Cardiac septum (tissue), 1 donor: ENCODE results near the gene SNRK. TPM values are rescaled to one million over a fixed set of nuclear protein-coding genes. Genes with fewer than 3 reads are reported as not detected.

Source experiments
- DNase-seq: peaks from one replicate; pipeline ENCODE4 v3.0.0-alpha.2; 2020; ENCODE audit warnings: low spot score
- intact Hi-C: fragments of 100-400 bp; cut with DNase I; formaldehyde crosslinking; loops from one replicate; pipeline ENCODE4 v1.14.0; 2022
- long read RNA-seq: library from polyadenylated mRNA; unstranded; transcript quantifications from one replicate; pipeline ENCODE4 v2.0.0, GENCODE V29; 2021
- total RNA-seq: library from RNA; stranded (reverse); fragmentation: NEBNext Ultra II Directional; extraction: Animal tissue kit (Norgen Biotek cat#: 25700); gene quantifications from one replicate; pipeline ENCODE4 v1.2.1, GENCODE V29; 2021
- donor health status: DM: no; HTN: no; CAD: no.

Gene SNRK, protein sequence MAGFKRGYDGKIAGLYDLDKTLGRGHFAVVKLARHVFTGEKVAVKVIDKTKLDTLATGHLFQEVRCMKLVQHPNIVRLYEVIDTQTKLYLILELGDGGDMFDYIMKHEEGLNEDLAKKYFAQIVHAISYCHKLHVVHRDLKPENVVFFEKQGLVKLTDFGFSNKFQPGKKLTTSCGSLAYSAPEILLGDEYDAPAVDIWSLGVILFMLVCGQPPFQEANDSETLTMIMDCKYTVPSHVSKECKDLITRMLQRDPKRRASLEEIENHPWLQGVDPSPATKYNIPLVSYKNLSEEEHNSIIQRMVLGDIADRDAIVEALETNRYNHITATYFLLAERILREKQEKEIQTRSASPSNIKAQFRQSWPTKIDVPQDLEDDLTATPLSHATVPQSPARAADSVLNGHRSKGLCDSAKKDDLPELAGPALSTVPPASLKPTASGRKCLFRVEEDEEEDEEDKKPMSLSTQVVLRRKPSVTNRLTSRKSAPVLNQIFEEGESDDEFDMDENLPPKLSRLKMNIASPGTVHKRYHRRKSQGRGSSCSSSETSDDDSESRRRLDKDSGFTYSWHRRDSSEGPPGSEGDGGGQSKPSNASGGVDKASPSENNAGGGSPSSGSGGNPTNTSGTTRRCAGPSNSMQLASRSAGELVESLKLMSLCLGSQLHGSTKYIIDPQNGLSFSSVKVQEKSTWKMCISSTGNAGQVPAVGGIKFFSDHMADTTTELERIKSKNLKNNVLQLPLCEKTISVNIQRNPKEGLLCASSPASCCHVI
- total RNA-seq, result 25.1 TPM
- long read RNA-seq, full-length matches to known transcripts, result 14 of 29 reads
- long read RNA-seq, partial matches to known transcripts, result 4 of 29 reads
- long read RNA-seq, other reads (novel, unspliced or antisense), result 11 of 29 reads

DNA sequence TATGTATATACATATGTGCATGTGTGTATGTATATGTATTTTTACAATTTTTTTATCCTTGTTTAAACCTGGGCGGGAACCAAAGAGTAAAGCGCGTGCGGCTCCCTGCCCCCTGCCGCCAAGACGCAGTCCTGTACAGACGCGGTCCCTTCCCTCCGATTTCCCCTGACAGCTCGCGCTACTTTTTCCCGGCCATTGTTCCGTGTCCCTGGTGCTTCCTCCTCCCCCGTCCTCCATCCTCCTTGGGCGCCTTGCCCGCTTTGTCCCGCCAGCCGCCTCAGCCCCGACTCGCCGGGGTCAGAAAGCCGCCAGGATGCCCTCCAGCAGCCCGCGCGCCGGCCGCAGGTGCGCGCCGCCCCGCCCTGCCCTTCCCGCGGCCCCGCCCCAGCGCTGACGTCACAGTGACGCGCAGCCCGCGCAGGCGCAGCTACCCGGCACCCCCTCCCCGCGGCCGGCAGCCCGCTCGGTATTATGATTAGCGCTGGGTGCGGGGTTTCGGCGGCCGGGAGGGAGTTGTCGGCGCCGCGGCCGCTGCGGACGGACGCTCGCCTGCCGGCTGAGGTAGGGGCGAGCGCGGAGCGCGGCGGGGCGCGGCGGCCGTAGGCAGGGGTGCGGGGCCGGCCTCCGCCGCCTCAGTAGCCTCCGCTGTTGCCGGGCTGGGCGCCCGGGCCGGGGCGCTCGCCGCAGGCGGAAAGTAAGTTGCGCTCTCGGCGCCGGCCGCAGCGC, at the start of gene SNRK:
SNRK (plus strand) TSS at position 426 of the 726 bp plus-strand sequence. CDS start 16,664 bp downstream, outside the sequence.
- intact Hi-C loops, result loop anchor here (1.0 to 10.0 kb wide), 6 partner anchors 31 to 211 kb away; partner anchors contain the start of gene POMGNT2
- peak; percentile 98 for DNase-seq

DNA sequence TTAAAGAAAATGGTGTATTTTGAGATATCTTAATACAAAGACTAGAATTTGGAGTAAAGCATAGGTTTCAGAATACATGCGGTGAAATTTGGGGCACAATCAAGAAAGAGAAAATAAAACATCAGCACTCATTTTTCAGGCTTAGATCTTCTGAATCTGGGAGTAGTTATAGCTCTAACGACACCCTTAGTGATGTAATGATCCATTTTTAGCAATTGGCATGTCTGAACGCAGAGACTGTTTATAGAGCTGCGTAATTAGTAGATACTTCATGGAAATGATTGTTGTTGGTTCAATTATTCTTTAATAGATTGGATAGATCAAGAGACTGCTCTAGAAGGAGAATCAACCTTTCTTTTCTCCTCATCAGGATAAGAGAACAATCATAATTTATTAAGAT, 47.5 kb upstream of the SNRK start:
- DNase-seq, result no peak
- intact Hi-C loops, result no loop called here

DNA sequence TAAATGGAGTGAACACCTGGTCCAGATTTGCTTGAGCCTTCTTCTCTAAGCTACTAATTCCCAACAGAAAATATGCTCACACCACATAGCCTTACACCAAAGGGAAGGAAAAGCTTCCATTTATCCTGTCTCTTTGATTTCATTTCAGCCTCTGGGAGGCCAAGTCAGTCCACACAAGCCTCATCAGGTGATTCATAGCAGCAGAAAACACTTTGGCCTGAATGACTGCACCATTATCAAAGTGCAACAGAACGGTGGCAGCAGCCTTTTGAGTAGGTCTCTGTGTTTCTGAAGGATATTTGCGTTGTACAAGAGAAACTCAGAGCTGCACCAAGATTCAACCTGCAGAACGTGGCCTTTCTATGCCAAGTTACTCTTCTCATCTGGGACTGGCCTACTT, 46.6 kb upstream of the SNRK start:
- DNase-seq, result no peak
- intact Hi-C loops, result no loop called here

DNA sequence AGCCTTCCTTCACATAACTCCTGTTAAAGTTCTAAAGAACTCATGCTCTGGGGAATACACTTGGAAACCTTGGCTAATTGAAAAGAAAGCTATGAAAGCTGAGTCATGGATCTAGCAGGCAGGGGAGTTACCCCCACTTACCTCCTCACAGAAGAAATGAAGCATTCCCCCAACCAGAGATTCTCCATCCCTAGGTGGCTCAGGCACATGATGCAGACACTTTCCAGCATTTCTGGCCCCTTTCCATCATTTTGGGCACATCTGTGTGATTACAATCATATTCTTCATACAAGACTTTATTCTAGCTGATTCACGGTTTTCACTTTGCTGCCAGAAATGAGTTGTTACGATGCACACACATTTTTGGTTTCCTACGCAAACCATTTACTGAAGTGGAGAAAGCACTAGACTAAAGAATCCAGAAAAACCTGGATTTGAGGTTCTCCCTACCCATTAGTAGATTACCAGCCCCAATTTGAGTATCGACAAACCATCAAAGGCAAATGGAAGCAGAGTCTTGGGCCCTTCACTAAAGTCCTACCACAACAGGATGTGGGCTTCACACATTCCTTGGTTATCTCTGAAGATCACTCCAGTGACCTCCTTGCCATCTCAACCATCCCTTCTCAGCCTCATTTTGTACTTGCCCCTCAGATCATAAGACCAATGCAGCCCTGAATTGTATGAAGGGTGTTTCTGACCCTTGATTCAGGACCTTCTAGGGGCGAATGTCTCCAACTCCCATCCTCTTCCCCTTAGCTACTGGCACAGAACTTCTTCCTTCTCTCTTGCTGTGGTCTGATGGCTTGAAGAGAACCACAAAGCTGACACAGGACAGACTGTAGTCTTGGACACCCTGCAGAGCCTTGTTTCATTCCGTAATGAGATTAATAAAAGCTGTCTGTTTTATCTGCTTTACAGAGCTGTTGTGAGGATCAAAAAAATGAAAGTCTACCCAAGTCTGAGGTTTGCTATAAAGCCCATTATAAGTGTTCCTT, 42.5 kb upstream of the SNRK start:
- intact Hi-C loops, result no loop called here
- no peak for DNase-seq

DNA sequence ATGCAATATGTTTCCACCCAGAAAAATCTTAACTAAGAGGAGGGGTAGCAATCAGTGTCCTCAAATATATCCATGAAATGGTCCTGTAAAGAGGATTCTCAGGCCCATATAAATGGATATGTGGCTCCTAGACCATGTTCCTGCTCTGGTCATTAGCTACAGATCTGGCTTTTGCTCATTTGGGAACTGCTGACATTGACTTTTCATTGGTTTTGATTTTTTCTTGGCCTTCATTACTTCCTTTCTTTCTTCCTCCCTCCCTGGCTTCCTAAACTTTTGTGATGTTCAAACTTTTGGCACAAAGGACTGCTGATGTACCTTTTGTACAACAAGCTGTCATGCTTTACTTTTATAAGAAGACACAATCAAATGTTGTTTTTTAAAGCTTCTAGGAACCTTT, 41.6 kb upstream of the SNRK start:
- intact Hi-C loops, result loop anchor here (5.0 kb wide), 1 partner anchor 148 kb away; no protein-coding TSS in a partner anchor
- no peak for DNase-seq

DNA sequence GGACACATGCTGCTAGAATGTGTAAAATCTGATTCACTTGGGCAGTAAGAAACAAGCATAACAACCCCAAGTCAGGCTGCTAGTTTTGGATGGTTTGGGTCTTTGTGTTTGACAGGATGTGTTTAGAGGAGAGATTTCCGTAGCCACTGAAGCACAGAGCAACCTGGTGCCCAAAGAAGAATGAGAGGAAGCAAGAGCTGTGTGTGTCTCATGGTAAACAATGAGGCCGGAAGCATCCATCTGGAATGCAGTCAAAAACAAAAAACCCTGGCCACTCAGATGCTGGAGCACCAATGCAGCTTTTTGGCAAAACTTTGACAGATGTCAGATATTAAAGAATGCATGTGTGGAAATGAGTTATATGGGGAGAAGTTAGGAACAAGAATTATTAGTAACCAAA, 39.4 kb upstream of the SNRK start:
- no peak for DNase-seq
- intact Hi-C loops, result loop anchor here (2.0 to 5.0 kb wide), 2 partner anchors 38 to 145 kb away; no protein-coding TSS in a partner anchor

DNA sequence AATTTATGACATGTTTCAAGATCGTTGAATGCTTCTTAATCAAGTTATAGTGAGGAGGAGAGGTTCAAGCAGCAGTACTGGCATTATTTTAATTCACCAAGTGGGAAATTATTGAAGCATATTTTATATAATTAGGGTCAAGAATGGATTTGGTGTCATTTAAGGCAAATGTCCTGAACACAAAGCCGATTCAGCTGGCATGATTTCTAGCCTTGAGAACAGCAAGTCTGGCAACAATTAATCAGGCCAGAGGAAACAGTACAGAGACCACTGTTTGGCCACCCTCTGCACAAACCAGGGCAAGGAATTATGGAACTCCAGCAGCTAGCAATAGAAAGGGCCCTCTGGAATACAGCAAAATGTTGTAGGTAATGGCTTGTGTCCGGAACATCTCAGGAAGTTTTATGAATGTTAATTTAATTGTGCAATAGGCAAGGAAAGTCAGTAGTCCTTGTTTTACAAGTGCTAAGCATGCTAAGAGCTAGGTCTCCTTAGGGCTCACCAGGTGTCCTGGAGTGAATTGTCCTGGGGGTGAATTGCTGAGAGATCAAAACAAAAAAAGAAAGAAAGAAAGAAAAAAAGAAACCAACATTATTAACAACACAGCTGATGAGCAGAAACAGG, 38.7 kb upstream of the SNRK start:
- intact Hi-C loops, result loop anchor here (2.0 to 5.0 kb wide), 2 partner anchors 37 to 145 kb away; no protein-coding TSS in a partner anchor
- DNase-seq, result no peak

DNA sequence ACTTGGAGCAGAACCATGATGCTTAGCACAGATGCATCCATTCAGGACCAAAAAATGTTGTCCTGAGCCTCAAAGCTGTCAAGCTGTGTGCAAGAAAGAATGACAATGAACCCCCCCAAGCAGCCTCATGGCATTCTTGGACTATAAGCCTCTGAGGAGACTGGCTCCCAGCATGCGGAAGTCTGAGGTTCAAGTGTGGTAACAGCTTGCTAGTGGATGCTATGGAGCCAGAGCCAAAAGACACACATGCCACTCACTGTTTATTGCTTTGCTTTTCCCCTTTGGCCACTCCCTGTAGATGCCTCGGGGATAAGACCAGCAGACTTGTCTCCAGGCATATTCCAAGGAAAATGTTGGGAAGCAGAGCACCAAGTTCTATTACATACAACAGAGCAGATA, 38.2 kb upstream of the SNRK start:
- no peak for DNase-seq
- intact Hi-C loops, result loop anchor here (5.0 kb wide), 1 partner anchor 144 kb away; no protein-coding TSS in a partner anchor

DNA sequence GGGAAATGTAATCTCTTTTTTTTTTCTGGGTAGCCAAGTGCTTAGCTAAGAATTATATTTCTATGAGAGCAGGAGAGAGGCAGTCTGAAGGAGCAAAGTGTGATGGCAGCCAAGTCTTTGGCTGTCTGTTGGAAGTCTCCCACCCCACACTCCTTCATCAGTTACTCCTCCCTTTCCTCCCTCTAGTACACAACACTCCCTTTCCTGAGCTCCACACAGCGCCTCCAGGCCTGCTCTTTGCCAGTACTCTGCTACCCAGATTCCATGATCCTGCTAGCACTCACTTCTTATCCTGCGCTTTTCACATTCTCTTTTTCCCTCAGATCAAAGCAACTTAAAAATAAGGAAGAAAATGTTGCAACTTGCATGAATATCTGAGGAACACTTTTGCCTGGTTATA, 37.4 kb upstream of the SNRK start:
- no peak for DNase-seq
- intact Hi-C loops, result loop anchor here (5.0 kb wide), 1 partner anchor 143 kb away; no protein-coding TSS in a partner anchor

DNA sequence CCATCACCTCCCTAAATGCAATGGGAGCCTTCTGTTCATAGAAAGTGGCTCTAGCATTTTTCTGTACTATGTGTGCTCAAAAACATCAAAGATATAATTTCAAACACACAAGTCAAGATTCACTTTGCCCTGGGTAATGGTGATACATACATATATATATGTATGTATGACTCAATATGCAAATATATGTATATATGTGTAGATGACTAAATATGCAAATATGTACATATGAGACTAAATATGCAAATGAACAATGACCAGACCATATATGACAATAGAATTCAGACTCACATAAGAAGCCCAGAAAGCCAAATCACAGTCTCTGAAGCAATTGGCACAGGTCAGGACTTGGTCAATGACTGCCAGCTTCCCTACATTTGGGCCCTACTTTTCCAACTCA, 36.9 kb upstream of the SNRK start:
- intact Hi-C loops, result loop anchor here (5.0 kb wide), 1 partner anchor 143 kb away; no protein-coding TSS in a partner anchor
- no peak for DNase-seq

DNA sequence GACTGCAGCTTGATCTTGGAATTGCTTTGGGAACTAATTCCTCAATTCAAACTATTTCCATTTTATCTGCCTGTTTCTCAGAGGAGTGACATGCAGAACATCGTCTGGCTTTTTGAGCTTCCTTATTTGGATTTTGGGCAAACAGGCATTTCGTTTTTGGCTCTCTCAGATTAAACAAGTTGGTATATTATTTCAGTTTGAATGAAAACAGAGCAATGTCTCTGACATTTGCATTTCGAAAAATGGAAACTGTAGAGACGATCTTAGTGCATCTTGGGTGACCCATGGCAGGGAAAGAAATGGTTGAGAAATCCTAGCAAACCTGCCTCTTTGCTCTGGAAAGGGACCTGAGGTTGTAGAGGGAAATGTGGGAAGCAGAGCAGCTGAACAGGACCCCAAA, 33.0 kb upstream of the SNRK start:
- DNase-seq, result no peak
- intact Hi-C loops, result no loop called here

DNA sequence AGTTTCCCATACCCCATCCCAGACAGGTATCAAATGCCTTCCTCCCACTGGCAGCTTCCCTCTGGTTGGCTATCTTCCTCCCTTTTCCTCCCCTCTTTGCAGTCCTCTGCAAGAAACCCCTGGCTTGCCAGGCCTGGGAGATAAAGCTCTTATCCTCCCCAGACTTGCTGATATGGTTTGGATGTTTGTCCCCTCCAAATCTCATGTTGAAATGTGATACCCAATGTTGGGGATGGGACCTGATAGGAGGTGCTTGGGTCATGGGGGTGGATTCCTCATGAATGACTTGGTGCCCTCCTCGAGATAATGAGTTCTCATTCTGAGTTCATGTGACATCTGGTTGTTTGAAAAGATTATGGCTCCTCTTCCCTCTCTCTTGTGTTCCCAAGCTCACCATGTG, 32.2 kb upstream of the SNRK start:
- intact Hi-C loops, result no loop called here
- no peak for DNase-seq

DNA sequence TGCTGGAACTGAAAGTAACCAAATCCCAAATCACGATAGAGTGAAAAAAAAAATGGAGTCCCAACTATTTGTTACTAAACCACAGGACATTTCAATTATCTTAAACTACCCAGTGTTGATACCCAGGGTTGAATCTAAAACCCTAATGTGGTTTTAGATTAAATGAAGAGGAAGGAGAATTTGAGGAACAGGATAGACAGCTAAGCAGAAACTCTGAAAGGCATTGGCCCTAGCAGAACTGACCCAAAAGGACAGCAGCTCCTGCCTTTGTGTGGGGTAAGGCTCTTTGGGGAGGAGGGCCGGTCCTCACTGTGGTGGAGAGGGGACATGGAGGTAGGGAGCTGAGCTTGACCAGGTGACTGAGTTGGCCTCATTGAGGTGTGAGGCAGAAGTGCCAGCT, 30.7 kb upstream of the SNRK start:
- no peak for DNase-seq
- intact Hi-C loops, result no loop called here

DNA sequence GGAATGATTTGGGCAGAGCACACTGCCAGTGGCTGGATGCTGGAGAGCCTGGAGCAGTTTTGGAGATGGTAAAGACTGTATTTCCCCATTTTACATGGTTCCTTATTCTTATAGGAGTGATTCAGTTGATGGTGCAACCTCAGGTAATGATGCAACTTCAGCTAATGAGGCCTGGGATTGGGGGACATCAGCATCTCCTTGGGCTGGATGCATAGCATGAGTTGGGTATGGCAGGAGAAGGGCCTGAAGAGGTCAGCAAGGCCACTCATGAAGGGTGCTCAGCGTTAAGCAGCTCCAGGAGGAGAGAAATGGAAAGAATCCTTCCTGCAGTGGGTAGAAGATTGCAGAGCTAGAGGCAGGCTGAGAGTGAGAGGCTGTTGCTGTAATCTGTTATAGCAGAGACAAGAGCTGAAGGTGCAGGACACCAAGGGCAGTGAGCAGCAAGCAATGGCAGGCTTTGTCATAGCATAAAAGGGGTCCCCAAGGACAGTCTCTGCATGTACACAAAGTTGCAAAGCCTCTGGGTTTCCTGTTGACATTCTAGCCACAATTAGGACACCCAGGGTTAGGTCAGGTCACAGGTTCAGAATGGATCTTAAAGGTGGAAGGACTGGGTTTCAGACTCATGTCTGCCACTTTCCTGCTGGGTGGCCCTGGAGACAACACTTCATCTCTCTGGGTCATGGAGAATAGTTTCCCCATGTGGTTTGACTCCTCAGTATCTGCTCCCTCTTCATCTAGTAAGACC, 29.5 kb upstream of the SNRK start:
- intact Hi-C loops, result no loop called here
- DNase-seq, result no peak

DNA sequence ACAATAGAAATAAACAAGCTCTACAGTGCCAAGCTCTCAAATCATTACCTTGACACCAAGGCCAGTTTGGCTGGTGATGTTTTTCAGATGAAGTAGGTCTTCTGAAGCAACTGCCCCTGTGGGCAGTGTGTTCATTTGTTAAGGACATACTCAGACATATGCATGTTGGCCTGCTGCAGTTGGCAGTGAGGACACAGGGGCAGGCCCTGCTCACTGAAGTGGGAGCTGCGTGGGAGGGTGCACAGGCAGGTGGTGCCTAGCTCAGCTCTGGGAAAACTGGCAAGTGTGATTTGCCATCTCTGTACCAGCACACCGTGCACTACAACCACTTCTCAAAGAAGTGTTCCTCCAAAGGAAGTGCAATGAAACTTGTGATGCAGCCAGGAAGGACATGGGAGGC, 28.5 kb upstream of the SNRK start:
- no peak for DNase-seq
- intact Hi-C loops, result no loop called here

DNA sequence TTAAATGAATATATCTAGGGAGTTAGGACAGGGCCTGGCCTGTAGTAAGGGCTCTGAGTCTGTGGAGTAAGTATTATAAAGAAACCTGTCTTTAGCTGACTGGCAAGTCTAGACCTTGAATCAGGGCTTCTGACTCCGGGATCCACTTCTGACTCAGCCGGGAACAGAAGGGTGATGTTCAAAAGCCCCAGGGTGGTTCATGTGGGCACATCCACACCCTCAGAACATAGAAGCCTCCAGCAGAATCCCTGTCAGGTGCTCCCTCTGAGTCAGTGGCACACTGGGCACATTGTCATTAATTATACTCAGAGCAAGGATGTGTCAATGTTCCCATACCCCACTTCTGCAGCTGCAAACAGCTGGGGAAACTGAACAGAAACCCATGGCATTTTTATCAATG, 26.7 kb upstream of the SNRK start:
- DNase-seq, result no peak
- intact Hi-C loops, result no loop called here

DNA sequence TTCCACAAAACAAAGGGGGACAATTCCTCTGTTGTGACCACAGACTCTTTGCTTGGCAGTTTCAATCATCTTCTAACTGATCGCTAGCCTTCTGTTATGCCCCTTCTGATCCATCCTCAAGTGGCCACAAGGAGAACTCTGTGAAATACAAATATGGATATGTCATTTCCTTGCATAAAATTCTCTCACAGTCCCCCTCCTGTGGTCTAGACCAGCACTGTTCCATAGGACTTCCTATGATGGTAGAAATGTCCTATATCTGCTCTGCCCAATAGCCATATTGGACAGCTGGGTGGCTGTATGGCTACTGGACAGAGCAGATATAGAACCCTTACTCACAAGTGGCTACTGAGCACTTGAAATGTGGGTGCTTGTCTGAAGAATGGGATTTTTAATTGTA, 25.9 kb upstream of the SNRK start:
- no peak for DNase-seq
- intact Hi-C loops, result no loop called here
